Gastrocnemius medialis (tissue), 4 donors: ENCODE results near the gene ARL15.

Experiments used
- POLR2A ChIP-seq, 2 donors: fragments of 450-650 bp; IDR thresholded peaks; one replicate each; pipeline ENCODE4 v1.6.1; 2017; ENCODE audit warnings: antibody characterized with exemption in 2 of 2, mild to moderate bottlenecking in 2 of 2, moderate library complexity in 2 of 2
- TF ChIP-seq, protein P1 (sequence below), 5 experiments: fragments of 450-650 bp in 3 of 5; fragments of 200-600 bp in 2 of 5; sonication (generic) in 2 of 5; IDR thresholded peaks in 4 of 5; conservative IDR thresholded peaks in 1 of 5; 1 replicate in 4 of 5; 2 replicates in 1 of 5; pipeline ENCODE4 v1.5.1; 2016 to 2019; ENCODE audit warnings: antibody characterized with exemption in 5 of 5, mild to moderate bottlenecking in 3 of 5, moderate library complexity in 3 of 5

DNA sequence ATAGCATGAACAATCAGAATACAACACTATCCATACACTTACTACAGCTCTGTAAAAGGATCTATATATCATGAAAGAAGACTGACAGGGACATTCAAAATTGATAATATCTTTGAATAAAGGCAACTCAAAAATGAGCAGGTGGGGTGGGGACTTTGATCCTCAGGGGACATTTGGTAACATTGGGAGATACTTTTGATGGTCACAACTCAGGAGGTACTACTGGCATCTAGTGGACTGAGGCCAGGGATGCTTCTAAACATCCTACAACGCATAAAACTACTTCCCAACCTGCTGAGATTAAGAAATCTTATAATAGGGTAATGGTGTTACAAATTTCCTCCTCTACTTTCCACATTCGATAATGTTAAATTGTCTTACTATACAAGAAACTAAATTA is 243.9 kb downstream of the ARL15 start:
- no peak for TF ChIP-seq POLR2A (IDR thresholded peaks at IDR 0.05)
- TF ChIP-seq, protein P1, sequence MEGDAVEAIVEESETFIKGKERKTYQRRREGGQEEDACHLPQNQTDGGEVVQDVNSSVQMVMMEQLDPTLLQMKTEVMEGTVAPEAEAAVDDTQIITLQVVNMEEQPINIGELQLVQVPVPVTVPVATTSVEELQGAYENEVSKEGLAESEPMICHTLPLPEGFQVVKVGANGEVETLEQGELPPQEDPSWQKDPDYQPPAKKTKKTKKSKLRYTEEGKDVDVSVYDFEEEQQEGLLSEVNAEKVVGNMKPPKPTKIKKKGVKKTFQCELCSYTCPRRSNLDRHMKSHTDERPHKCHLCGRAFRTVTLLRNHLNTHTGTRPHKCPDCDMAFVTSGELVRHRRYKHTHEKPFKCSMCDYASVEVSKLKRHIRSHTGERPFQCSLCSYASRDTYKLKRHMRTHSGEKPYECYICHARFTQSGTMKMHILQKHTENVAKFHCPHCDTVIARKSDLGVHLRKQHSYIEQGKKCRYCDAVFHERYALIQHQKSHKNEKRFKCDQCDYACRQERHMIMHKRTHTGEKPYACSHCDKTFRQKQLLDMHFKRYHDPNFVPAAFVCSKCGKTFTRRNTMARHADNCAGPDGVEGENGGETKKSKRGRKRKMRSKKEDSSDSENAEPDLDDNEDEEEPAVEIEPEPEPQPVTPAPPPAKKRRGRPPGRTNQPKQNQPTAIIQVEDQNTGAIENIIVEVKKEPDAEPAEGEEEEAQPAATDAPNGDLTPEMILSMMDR (IDR thresholded peaks at IDR 0.05 in 4 of 5, conservative IDR thresholded peaks at IDR 0.05 in 1 of 5), result no peak
